GM10248 (cell line): ENCODE measurements around the gene CDKN3.

Experiments
- CTCF ChIA-PET: fragments of 300-600 bp; sonication (Branson Sonifier 250); formaldehyde crosslinking; extraction: SDS; loops from one replicate; lab custom pipeline; 2021; ENCODE audit warnings: antibody characterized with exemption; lab: Yijun Ruan, JAX
- POLR2A ChIA-PET: fragments of 350-650 bp; sonication (Branson Sonifier 250); formaldehyde crosslinking; extraction: SDS; loops from one replicate; lab custom pipeline; 2020; ENCODE audit warnings: antibody characterized with exemption; lab: Yijun Ruan, JAX
- DNase-seq: peaks from one replicate; pipeline ENCODE4 v3.0.0; 2012; ENCODE audit errors: extremely low spot score
- TF ChIP-seq, protein P1 (sequence below): IDR thresholded peaks from 2 replicates; pipeline ENCODE4 v1.5.1; 2012; ENCODE audit warnings: mild to moderate bottlenecking, low read depth; ENCODE audit errors: extremely low read depth, missing control alignments, control extremely low read depth

Gene CDKN3

GRCh38 chr14:54356172-54356571 is 40.6 kb upstream of the CDKN3 start:
- no peak for DNase-seq
- TF ChIP-seq, protein P1, sequence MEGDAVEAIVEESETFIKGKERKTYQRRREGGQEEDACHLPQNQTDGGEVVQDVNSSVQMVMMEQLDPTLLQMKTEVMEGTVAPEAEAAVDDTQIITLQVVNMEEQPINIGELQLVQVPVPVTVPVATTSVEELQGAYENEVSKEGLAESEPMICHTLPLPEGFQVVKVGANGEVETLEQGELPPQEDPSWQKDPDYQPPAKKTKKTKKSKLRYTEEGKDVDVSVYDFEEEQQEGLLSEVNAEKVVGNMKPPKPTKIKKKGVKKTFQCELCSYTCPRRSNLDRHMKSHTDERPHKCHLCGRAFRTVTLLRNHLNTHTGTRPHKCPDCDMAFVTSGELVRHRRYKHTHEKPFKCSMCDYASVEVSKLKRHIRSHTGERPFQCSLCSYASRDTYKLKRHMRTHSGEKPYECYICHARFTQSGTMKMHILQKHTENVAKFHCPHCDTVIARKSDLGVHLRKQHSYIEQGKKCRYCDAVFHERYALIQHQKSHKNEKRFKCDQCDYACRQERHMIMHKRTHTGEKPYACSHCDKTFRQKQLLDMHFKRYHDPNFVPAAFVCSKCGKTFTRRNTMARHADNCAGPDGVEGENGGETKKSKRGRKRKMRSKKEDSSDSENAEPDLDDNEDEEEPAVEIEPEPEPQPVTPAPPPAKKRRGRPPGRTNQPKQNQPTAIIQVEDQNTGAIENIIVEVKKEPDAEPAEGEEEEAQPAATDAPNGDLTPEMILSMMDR = no peak
- ChIA-PET CTCF (interaction anchor here (1.0 to 1.8 kb wide), 2 partner anchors 8 to 27 kb away, joined by 4 to 12 read pairs; no protein-coding TSS in a partner anchor), POLR2A (no interaction called here)

DNA sequence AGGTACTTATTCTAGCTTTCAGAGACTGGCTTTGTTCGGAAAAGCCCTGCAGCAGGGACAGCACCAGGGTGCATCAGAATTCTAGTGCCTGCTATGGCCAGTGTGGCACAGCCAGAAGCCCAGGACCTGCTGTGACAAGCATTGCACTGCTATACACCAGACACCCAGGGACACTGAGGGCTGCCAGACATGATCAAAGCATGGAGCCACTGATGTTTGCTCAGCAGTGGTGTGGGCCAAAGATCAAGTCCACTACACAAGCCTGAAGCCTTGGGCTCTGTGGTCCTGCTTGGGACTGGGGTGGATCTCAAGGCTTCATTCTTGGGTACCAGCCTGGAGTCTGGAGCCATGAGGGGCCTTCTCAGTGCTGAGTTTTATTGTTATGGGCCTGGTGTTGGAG is 36.1 kb upstream of the CDKN3 start:
- POLR2A ChIA-PET = no interaction called here
- CTCF ChIA-PET = interaction anchor here (3.1 kb wide), 1 partner anchor 12 kb away, joined by 16 read pairs; no protein-coding TSS in a partner anchor

GRCh38 chr14:54362089-54362504 is 34.7 kb upstream of the CDKN3 start:
- ChIA-PET POLR2A (no interaction called here), CTCF (interaction anchor here (1.3 to 2.7 kb wide), 3 partner anchors 14 to 16 kb away, joined by 3 to 18 read pairs (median 4); no protein-coding TSS in a partner anchor)
- DNase-seq = no peak
- TF ChIP-seq, protein P1 = no peak

More for the DNA sequence above, 36.1 kb upstream of the CDKN3 start:
- TF ChIP-seq, protein P1 = no peak
- DNase-seq = no peak

- CTCF ChIA-PET = interaction anchor here (1.3 to 2.7 kb wide), 4 partner anchors 14 to 34 kb away, joined by 3 to 18 read pairs (median 6); no protein-coding TSS in a partner anchor
- no peak for DNase-seq
- POLR2A ChIA-PET = no interaction called here
- TF ChIP-seq, protein P1 = no peak
Observed at GRCh38 chr14:54362759-54363437, 33.9 kb upstream of the CDKN3 start.

GRCh38 chr14:54364555-54365415 is 32.0 kb upstream of the CDKN3 start:
- ChIA-PET POLR2A (no interaction called here), CTCF (interaction anchor here (1.5 to 1.7 kb wide), 2 partner anchors 15 to 28 kb away, joined by 3 read pairs; no protein-coding TSS in a partner anchor)
- TF ChIP-seq, protein P1 = no peak
- no peak for DNase-seq
